GM12892 (cell line): ENCODE results near the gene HSD17B8.

Experiments used
- POLR2A ChIP-seq: IDR thresholded peaks from 2 replicates; pipeline ENCODE4 v1.6.1; 2011; ENCODE audit warnings: low read depth, low read length, control low read depth
- POLR2AphosphoS5 ChIP-seq: IDR thresholded peaks from 2 replicates; pipeline ENCODE4 v1.6.1; 2011; ENCODE audit warnings: low read depth, low read length, control low read depth
- TAF1 ChIP-seq: IDR thresholded peaks from 2 replicates; pipeline ENCODE4 v1.6.1; 2011; ENCODE audit warnings: low read depth, mild to moderate bottlenecking, control low read depth, low read length, borderline replicate concordance

DNA sequence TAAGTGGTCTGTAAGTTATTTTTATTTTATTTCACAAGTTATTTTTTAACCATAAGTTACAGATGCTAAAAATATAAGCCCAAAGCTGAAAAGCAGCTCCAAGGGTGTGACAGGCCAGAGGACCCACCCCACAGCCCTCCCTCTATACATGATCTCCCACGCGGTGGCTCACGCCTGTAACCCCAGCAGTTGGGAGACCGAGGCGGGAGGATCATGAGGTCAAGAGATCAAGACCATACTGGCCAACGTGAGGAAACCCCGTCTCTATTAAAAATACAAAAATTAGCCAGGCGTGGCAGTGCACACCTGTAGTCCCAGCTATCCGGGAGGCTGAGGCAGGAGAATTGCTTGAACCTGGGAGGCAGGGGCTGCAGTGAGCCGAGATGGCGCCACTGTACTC is 44.4 kb upstream of the HSD17B8 start:
- TF ChIP-seq TAF1 (no peak), POLR2AphosphoS5 (no peak), POLR2A (no peak)
